GM18858 (cell line): ENCODE data around the gene PAIP1.
"Not testable (repeated sequence)": the region's sequence is repeated elsewhere in the genome, so short reads cannot be mapped to it uniquely, and the experiment has no call there.

ENCODE experiments used
- ATAC-seq: cut with Tn5 transposase; IDR thresholded peaks from one replicate; pipeline ENCODE4 v1.9.1; 2021; ENCODE audit not compliant: unreplicated experiment

PAIP1 gene

DNA sequence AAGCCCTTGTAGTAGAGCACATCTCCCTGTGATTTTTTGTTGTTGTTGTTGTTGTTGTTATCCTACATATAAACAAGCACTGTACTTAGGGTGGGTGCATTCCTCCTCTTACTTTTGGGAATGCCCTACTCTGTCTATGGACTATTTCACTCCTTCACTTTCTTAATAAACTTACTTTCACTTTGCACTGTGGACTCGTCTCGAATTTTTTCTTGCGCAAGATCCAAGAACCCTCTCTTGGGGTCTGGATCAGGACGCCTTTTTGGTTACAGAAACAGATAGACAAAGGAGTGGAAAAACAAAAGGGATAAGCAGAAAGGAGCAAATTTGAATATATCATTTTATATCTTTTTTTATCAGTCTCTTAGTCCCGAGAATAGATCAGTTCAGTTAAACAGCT is 14.4 kb upstream of the PAIP1 start:
- no peak for ATAC-seq

DNA sequence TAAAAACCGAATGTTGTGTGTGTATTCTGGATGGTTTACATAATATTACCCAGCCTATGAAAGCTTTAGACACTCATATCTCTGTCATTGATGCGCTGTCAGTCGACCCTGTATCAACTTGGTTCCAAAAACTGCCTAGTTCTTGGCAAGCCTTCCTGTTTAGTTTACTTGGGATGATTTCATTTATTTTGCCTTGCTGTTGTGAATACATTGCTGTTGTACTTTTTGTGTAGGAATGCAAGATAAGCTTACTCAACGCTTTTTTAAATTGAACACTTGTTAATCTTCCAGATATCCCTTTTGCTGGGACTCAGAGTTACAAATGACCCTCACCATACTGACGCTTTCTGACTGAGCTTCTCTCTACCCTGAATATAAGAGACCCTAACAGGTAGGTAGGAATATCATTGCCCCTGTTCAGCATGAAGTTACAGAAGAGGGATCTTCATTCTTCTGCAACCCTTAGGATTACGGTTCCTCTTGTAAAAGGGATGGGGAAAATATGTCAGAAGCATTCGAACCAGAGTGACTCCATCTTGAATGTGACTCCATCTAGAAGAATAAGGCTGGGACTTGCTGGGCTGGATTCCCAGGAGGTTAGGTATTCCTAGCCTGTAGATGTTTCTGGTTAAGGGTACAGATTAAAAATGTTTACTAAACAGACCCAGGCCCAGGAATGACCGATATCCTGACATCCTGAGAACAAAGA is 13.7 kb upstream of the PAIP1 start:
- ATAC-seq = no peak

DNA sequence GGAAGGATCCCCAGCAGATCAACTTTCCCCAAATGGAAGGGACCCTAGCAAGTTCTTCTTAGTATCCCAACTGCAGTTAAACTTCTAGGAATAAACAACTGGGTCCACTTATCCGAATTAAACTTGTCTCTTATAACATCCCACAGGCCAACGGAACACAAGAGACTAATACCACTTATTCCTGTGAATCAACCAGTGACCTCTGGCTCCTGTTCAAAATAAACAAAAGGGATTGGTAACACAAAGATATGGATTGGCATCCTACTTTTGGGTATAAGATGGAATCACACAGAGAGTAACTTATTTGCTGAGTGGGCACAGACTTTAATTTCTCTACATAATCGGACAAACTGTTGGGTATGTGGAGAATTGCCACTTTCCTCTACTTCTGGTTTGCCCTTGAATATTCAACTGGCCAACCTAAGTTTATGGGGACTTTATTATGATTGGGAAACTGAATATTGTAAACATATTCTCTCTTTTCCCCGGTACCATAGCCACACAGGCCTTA is 12.4 kb upstream of the PAIP1 start:
- ATAC-seq = no peak

DNA sequence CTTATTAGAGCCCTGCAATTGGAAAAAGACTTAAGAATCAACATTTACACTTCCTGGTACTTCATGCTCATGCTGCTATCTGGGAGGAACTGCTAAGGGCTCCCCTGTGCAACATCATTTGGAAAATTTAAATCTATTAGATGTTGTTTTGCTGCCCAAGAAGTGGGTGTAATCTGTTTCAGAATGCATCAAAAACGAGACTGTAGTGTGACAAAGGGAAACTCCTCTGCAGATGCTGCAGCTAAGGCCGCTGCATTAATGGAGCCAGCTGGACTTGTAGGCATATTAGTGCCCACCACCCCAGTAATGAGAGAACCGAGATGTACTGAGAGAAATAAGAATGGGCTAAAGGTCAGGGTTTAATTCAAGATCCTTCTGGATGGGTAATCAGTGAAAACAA is 11.1 kb upstream of the PAIP1 start:
- ATAC-seq = peak; percentile 41

DNA sequence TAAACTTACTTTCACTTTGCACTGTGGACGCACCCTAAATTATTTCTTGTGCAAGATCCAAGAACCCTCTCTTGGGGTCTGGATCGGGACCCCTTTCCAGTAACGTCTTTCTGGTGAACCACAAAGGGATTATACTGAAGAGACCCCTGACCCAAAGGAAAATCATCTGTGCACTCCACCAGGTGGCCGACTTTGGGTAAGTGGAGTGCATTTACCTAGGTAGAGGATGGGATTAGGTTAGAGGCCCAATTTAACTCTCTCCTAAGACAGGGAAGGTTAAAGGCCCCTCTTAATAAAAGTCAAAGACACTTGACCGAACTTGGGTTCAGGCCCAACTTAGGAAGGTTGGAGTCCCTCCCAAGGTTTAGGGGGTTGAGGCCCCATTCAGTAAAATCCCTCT is 8.2 kb upstream of the PAIP1 start:
- ATAC-seq = no peak

DNA sequence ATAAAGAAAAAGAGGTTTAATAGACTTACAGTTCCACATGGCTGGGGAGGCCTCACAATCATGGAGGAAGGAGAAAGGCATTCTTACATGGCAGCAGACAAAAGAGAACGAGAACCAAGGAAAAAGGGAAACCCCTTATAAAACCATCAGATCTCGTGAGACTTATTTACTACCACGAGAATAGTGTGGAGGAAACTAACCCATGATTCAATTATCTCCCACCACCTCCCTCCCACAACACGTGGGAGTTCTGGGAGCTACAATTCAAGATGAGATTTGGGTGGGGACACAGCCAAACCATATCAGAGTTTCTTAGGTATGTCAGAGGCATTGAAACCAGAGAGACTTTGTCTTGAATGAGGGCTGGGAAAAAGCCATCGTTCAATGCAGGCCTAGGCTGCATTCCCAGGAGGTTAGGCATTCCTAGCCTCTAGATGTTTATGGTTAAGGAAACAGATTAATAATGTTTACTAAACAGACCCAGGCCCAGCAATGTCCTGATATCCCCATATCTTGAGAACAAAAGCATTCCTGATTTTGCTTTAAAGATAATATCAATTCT is 7.5 kb upstream of the PAIP1 start:
- ATAC-seq = no peak

DNA sequence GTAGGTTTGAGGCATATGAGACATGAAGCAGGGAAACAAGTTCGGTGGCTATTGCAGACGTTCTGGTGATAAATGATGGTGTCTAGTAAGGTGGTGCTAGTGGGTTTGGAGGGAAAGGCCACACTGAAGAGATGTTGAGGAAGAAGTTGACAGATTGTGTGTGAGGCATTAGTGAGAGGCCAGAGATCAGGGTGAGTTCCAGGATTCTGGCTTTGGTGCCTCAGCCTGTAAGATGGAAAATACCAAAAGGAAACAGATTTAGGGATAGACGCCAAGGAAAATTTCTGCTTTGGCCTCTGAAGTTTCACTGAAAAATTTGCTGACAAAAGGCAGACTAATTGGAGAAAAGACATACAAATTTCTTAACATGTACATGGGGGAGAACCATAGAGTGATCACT is 6.4 kb upstream of the PAIP1 start:
- ATAC-seq = no peak

DNA sequence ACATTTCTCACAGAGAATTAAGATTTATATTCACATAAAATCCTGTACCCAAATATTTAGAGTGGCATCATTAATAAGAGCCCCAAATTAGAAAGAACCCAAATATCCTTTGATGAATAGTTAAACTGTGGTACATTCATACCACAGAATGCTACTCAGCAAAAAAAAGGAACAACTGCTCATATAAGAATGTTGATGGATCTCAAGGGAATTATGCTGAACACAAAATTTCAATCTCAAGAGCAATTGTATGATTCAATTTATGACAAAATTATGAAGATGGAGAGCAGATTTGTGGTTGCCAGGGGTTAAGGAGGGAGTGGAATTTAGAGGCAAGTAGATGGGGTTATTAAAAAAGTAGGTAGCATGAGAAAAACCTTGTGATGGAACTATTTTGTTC is 4.5 kb upstream of the PAIP1 start:
- ATAC-seq = no peak

DNA sequence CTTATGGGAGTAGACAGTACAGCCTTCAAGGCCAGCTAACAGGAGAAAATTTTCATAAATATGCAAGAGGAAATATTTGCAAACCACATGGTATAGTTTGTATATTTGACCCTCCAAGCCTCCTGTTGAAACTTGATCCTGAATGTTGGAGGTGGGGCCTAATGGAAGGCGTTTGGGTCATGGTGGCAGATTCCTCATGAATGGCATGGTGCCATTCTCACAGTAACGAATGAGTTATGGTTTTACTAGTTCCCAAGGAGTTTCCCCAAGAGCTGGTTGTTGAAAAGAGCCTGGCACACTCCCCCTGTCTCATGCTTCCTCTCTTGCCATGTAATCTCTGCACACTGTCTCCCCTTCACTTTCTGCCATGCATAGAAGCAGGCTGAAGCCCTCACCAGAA is 3.3 kb upstream of the PAIP1 start:
- no peak for ATAC-seq

DNA sequence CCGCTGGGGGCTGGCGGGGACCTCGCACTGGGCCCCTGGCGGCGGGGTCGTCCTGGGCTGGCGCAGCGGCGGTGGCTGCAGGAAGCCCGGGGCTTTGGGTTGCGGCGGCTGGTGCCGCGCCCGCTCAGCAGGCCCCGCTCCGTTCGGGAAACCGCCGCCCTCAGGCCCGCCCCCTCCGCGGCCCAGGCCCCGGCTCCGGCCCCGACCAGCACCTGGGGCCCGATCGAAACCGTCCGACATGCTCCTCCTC is 345 bp downstream of the PAIP1 start:
- ATAC-seq = not testable (repeated sequence)

DNA sequence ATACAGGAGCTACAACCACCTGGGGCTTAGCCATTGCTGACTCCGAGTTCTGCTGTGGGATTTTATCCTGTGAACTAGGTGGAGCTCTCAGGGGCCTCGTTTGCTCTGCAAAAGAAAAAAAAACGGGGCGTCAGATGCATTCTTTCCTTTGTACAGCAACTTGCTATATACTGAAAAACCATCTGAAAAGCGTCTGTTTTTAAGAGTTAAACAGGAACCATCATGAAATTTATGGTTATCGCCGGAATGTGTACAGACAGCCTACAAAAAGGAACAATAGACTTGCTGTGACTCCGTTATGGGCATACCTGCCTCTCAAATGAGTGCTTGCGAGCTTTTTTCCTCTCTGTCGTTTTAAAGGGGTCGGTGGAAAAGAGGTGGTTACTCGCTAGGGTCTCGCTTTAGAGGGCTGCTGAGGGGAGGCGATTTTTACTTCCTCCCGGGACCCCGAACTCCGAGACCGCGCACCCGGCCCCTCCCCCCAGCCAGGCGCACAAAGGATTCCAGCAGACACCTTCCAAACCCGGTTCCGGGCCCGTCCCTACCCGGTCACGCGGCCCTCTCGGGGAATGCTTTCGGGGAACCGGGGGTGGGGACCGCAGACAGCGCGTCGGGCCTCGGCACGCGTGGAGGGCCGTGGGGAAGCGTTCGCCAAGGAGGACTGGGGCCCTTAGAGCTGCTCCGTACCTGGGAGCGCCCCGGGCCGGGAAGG is 826 bp downstream of the PAIP1 start:
- no peak for ATAC-seq

DNA sequence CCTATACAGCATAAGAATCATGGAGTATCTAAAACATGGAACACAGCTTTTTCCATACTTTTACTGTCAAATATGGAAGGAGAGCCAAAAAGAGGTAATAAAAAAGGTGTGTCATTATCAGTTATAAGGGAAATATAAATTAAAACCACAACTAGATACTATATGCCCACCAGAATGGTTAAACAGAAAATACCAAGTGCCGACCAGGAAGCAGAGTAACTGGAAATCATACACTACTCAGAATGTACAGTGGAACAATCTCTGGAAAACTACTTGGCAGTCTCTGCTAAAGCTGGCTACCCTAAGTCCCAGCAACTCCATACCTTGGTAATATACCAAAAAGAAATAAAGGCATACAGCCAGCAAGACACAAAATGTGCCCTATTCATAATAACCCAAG is 2.4 kb downstream of the PAIP1 start:
- no peak for ATAC-seq

DNA sequence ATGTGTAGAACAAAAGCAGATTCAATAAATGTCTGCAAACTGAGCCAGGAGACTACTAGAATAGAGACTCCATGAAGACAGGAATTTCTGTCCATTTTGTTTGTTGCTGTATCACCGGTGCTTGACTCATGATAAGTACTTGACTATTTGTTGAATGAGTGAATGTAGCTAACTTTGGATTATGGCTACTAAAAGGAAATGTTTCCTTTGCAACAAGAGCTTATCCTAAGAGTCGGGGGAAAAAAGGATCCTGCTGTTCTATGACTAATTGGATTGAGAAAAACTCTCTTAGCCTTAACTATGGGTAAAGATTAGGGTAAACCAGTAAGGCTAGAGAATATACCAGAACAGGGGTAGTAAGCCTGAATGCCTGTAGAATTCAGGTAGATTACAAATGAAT is 3.5 kb downstream of the PAIP1 start:
- no peak for ATAC-seq

DNA sequence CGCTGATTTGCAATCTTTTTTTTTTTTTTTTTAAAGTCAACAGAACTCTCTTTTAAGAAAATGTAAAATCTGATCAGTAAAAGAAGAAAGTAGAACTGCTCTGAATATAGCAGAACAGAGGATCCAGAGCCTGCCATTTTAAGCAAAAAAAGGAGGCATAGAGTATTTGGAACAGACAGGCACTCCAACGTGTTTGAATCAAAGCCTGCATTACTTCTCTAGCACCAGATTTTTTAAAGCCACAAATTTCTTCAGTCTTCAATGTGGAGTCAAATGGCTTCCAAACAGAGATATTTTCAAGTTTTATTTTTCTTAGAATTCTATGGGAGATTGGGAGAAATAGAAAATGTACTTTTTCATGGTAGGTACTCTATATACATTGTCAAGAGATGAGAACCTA is 5.1 kb downstream of the PAIP1 start:
- ATAC-seq = no peak

DNA sequence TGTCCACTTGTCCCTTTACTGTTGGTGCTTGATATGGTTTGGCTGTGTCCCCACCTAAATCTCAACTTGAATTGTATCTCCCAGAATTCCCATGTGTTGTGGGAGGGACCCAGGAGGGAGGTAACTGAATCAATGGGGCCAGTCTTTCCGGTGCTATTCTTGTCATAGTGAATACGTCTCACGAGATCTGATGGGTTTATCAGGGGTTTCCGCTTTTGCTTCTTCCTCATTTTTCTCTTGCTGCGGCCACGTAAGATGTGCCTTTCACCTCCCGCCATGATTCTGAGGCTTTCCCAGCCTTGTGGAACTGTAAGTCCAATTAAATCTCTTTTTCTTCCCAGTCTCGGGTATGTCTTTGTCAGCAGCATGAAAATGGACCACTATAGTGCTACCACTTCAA is 7.6 kb downstream of the PAIP1 start:
- not testable (repeated sequence) for ATAC-seq

DNA sequence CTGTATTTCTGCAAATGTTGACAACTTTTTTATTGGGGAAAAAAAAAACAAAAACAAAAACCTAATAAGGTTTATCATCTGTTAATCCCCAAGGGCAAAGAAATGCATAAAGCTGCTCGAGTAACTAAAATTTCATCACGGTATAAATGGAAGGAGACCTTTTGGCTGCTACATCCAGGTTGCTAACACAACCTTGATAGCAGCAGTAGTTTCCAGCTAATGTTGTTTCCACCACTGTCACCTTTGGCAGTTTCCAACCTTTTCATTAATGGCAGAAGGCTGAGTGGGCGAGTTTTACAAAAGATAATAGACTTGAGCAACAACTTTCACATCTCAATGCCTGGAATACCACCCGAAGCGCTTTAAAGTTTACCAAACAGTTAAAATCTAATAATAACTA is 8.5 kb downstream of the PAIP1 start:
- no peak for ATAC-seq

DNA sequence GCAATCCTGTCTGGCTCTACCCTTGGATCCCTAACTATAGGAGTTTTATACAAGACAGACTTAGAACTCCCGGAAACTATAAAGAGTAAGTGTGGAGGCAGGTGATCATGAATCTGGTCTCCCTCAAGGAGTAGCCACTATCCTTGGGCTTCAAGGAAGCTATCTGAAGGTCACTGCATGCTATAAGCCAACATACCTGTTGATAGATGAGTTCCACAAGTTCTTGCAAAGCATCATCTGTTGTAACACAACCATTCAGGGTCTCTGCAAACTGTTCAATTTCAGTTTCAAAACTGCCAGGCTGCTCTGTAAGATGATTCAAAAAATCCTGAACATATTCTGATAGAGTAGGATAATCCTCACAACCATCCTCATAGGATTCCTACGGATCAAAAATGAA is 9.3 kb downstream of the PAIP1 start:
- ATAC-seq = no peak

DNA sequence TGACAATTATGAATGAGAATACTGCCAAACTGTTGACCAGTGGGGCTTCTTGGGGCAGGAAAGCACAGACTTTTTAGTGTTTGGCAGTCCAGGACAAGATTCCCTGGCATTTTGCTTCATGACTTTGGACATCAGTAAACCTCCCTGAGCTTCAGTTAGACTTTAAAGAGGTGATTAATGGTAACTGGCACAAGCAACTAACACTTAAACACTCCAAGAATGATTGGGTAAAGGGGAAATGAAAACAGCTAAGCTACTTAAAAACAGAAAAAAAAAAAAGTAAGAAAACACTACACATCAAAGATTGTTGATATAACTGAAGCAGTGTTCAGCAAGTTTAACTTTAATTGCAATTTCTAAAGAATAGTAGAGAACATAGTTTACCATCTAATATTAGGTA is 13.4 kb downstream of the PAIP1 start:
- ATAC-seq = no peak

DNA sequence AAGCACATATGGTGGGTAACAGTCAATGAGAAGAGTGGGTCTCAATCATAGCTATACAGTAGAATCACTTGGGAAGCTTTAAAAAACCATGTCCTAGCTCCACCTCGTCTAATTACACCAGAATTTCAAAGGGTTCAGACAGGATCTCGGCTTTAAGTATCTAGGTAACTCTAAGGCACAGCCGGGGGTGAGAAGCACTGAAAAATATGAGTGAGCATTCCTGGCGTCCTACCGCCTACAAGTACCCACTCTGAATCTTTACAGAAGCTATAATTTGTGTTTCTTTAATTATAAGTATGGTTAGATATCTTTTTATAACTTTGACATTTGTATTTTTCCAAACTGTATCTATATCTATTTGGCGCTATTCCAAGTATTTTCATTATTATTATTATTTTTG is 16.1 kb downstream of the PAIP1 start:
- no peak for ATAC-seq

DNA sequence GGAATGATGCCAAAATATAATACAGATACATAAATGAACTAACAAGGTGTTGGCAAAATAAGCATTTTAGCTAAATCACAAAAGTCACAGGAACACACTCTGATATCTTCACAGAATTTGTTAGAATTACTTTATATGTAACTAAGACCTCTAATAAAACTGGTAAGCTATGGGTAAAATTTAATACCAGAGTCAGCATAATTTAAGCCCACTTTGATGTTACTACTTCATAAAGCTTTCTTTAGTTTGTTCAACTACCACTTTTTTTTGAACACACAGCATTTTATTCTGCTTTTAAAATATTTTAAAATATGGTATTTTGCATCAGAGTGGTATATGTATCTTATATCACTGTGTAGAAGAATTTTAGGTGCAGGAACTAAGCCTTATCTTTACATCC is 19.9 kb downstream of the PAIP1 start:
- ATAC-seq = no peak

DNA sequence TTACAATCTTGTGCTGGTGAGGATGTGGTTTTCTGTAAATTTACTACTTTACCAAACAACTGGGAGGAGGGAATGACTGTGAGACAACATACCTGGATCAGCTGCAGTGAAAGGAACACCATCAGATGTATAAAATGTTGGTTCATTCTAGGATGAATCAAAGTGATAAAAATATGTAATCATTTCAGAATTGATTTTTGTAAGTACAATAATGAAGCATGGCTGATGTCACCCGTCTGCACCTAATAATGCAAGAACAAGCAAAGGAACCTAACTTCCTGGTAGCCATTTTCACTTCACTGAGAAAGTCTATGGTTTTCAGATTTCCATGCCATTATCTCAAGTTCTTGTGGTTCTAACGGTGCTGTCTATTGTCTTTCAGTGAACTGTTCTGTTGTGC is 23.2 kb downstream of the PAIP1 start:
- no peak for ATAC-seq

DNA sequence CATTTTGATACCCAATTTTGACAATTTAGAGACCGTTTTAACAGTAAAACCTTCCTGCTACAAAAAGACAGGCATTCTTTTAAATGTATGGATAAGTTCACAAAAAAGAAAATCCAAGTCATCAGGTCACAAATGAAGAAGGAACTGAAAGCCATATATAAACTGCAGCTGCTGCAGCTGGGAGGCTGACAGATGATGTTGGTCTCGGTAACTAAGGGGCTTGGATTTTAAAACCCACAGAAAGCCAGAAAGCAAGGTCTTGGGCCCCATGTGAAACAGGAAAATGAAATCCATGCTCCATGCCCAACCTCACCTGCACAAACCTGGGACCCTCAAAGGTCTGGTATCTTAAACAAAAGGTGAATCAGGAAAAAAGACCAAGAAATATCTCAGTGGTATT is 26.2 kb downstream of the PAIP1 start:
- no peak for ATAC-seq

DNA sequence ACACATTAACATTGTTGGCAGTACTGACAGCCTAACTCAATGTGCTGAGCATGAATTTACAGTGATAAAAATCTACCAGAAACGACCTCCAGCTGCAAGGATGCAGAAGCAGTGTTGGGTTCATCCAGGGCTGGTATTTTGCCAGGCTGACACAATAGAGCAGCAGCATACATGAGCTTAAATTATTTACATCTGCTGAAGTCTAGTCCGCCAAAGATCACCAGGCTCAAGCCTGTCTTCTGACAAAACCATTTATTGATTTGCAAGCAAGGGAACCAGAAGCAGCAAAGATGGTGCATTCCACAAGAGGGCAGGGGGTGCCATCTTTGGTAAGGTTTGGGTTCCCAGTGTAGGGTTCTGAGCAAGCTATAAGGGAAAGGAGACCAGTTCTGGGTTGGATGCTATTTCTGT is 33.2 kb downstream of the PAIP1 start:
- no peak for ATAC-seq
